Bronchial epithelial cell (primary cell): Measurements from ENCODE around the gene TNFAIP3. TPM values are rescaled to one million over a fixed set of nuclear protein-coding genes. Genes with fewer than 3 reads are reported as not detected.

Experiments used
- DNase-seq: peaks from one replicate; pipeline ENCODE4 v3.0.0-alpha.2; 2010; ENCODE audit warnings: low read depth
- FAIRE-seq: peaks from 2 replicates; lab custom pipeline; 2011; peaks lifted over from hg19 to GRCh38; lab: Jason Lieb, UNC
- H3K27me3 ChIP-seq: 2 replicates; pipeline ENCODE4 v1.5.1; 2011; ENCODE audit warnings: low read length; ENCODE audit not compliant: control insufficient read depth, insufficient read depth
- H3K36me3 ChIP-seq: 2 replicates; pipeline ENCODE4 v1.5.1; 2011; ENCODE audit warnings: low read length; ENCODE audit not compliant: control insufficient read depth, insufficient read depth
- H3K4me3 ChIP-seq: 2 replicates; pipeline ENCODE4 v1.5.1; 2011; ENCODE audit warnings: mild to moderate bottlenecking, low read depth, low read length, control low read depth
- total RNA-seq: library from RNA; depleted of rRNA; stranded (reverse); fragments of >200 nt; gene quantifications from 2 replicates; pipeline ENCODE4 v1.2.1, GENCODE V29; 2014
- TF ChIP-seq, protein P1 (sequence below): IDR thresholded peaks from 2 replicates; pipeline ENCODE4 v1.5.1; 2011; ENCODE audit warnings: mild to moderate bottlenecking, moderate library complexity, low read length, control low read depth, inconsistent platforms; ENCODE audit not compliant: insufficient read depth, severe bottlenecking

TNFAIP3 gene
- total RNA-seq, 1 donor from 2014 or later: 2.1 TPM

GRCh38 chr6:137849181-137849980 lies 17.7 kb upstream of the TNFAIP3 start:
- H3K27me3 ChIP-seq: no peaks in the 10 kb centered on the region
- no peaks in the 10 kb centered on the region for H3K36me3 ChIP-seq
- DNase-seq (peak; percentile 57), FAIRE-seq (no peak)
- no peak overlapping the region for H3K4me3 ChIP-seq
- TF ChIP-seq, protein P1, sequence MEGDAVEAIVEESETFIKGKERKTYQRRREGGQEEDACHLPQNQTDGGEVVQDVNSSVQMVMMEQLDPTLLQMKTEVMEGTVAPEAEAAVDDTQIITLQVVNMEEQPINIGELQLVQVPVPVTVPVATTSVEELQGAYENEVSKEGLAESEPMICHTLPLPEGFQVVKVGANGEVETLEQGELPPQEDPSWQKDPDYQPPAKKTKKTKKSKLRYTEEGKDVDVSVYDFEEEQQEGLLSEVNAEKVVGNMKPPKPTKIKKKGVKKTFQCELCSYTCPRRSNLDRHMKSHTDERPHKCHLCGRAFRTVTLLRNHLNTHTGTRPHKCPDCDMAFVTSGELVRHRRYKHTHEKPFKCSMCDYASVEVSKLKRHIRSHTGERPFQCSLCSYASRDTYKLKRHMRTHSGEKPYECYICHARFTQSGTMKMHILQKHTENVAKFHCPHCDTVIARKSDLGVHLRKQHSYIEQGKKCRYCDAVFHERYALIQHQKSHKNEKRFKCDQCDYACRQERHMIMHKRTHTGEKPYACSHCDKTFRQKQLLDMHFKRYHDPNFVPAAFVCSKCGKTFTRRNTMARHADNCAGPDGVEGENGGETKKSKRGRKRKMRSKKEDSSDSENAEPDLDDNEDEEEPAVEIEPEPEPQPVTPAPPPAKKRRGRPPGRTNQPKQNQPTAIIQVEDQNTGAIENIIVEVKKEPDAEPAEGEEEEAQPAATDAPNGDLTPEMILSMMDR: no peak

DNA sequence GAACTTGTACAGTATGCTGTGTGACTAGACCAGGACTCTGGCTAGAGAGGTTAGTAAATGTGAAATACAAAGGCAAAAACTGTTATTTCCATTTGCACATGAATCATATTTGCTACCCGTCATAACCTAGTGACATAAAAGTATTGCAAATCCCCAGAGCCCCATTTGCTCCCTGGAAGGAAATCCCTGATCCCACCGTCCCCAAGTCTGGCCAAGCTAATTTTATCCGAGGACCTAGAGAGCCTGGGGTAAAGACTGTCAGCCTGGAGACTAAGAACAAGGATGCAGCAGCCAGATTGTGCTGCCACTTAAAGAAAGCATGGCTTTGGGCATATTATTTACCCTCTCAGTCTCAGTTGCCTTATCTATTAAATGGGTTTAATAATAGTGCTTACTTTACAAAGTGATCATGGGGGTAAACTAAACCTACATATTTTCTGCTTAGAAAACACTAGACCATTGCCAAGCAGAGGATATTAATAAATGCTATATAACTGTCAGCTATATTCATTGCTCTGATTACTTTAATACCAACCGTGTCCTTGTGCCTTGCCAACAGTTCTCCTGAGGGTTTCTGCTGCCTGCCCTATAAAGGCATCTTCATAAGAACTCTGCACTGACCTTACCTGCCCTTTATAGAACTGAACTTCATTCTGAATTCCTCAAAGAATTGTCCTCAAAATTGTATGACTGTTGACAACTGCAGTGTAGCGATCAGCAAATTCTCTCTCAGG lies 16.9 kb upstream of the TNFAIP3 start:
- DNase-seq (no peak), FAIRE-seq (no peak)
- H3K36me3 ChIP-seq: no peaks in the 10 kb centered on the region
- TF ChIP-seq, protein P1: no peak
- H3K27me3 ChIP-seq: no peaks in the 10 kb centered on the region
- H3K4me3 ChIP-seq: no peak overlapping the region

GRCh38 chr6:137850816-137851602 lies 16.1 kb upstream of the TNFAIP3 start:
- no peak overlapping the region for H3K4me3 ChIP-seq
- DNase-seq (no peak), FAIRE-seq (no peak)
- no peaks in the 10 kb centered on the region for H3K36me3 ChIP-seq
- TF ChIP-seq, protein P1: no peak
- H3K27me3 ChIP-seq: no peaks in the 10 kb centered on the region

GRCh38 chr6:137851669-137852068 lies 15.4 kb upstream of the TNFAIP3 start:
- FAIRE-seq (no peak), DNase-seq (peak; percentile 92)
- no peaks in the 10 kb centered on the region for H3K27me3 ChIP-seq
- H3K4me3 ChIP-seq: no peak overlapping the region
- H3K36me3 ChIP-seq: no peaks in the 10 kb centered on the region
- TF ChIP-seq, protein P1: no peak

DNA sequence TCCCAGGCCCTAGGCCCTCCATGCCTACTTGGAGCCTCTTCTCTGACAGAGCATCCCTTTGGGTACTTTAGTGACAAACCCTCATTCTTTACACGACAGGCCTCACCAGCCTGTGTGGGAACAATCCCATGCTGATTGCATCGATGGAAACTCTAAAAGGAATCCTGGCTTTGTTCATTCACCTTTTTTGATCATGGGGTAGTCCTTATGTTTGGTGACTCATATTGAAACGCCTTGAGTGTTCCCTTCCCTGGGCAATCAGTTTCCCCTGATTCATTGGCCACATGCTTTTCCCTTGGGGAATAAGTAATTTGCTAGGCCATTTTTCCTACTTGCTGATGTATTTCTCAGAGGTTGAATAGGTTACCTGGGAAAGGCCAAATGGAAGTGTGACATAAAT lies 14.7 kb upstream of the TNFAIP3 start:
- no peak for FAIRE-seq
- no peaks in the 10 kb centered on the region for H3K36me3 ChIP-seq
- peak; percentile 93 for DNase-seq
- no peaks in the 10 kb centered on the region for H3K27me3 ChIP-seq
- no peak overlapping the region for H3K4me3 ChIP-seq
- TF ChIP-seq, protein P1: no peak
